AG04450 (cell line): ENCODE results near the gene ATXN1. TPM values are rescaled to one million over a fixed set of nuclear protein-coding genes. Genes with fewer than 3 reads are reported as not detected.

Experiments
- CTCF ChIA-PET: fragments of 300-600, 350-600 bp; formaldehyde crosslinking; extraction: SDS; loops from one replicate; lab custom pipeline; 2022; ENCODE audit warnings: antibody characterized with exemption, inconsistent platforms; lab: Charles Lee
- POLR2A ChIA-PET: fragments of 350-600 bp; formaldehyde crosslinking; extraction: SDS; loops from one replicate; lab custom pipeline; 2021; ENCODE audit warnings: antibody characterized with exemption, inconsistent platforms; lab: Yijun Ruan, JAX
- DNase-seq: peaks from one replicate; pipeline ENCODE4 v3.0.0-alpha.2; 2011; ENCODE audit warnings: low read depth, low spot score
- H3K27ac ChIP-seq: one replicate; pipeline ENCODE4 v1.5.1; 2012; ENCODE audit warnings: low read depth, low read length, control low read depth
- H3K27me3 ChIP-seq: one replicate; pipeline ENCODE4 v1.6.0; 2012; ENCODE audit warnings: low read length; ENCODE audit not compliant: control insufficient read depth, insufficient read depth
- H3K4me3 ChIP-seq: 2 replicates; pipeline ENCODE4 v1.5.1; 2011; ENCODE audit warnings: mild to moderate bottlenecking, low read depth, low read length, control low read depth
- H3K9me3 ChIP-seq: 2 replicates; pipeline ENCODE4 v1.5.1; 2012; ENCODE audit warnings: low read length; ENCODE audit not compliant: control insufficient read depth, insufficient read depth
- CTCF ChIP-seq: IDR thresholded peaks from 2 replicates; pipeline ENCODE4 v1.5.1; 2011; ENCODE audit warnings: low read depth, low read length, control low read depth, inconsistent platforms
- polyA plus RNA-seq: library from polyadenylated mRNA; depleted of rRNA; stranded (reverse); fragments of >200 nt; gene quantifications from 2 replicates; pipeline ENCODE4 v1.2.3, GENCODE V29; 2011

Gene ATXN1
- polyA plus RNA-seq, 1 experiment, result 12.6 TPM

GRCh38 chr6:16475494-16475781, 285.8 kb downstream of the ATXN1 start:
- CTCF ChIA-PET, result interaction anchor here (0.6 to 1.4 kb wide), 2 partner anchors 72 to 296 kb away, joined by 3 read pairs; no protein-coding TSS in a partner anchor
- Histone ChIP-seq H3K9me3 (no peaks in the 10 kb centered on the region; the same call in 1 of the 2 replicates), H3K4me3 (no peak overlapping the region), H3K27ac (no peak overlapping the region), H3K27me3 (no peaks in the 10 kb centered on the region)
- no peak for TF ChIP-seq CTCF
- POLR2A ChIA-PET, result no interaction called here
- DNase-seq, result no peak

DNA sequence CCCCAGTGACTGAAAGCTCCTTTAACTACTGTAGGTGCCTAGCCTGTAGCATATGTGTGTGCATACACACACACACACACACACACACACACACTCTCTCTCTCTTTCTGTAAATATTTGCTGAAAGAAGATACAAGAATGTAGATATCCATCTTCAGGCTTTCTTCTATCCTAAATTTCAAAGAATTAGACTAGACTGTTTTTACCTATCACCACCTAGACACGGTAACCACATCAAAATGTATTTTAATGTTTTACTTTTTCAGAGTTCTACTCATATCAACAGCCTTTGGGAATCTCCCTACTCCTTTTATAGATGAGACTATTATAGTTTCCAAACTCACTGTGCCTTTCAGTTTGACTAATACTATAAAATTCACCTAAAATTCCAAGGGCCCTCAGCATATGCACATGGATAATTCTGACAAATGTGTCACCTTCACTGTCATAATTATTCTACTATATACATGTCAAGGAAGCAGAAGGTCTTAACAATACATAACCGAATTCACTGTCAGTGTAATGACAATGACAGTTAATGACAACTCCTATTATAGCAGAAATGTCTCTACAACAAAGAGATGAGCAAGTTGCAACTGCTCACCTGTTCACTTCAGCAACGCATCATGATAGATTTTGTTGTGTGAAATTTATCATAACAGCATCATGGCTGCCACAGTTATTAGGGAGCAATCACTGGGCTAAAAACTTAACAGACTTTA, 286.3 kb downstream of the ATXN1 start:
- ChIA-PET POLR2A (no interaction called here), CTCF (interaction anchor here (1.4 to 1.5 kb wide), 2 partner anchors 36 to 296 kb away, joined by 3 to 6 read pairs; no protein-coding TSS in a partner anchor)
- Histone ChIP-seq H3K27me3 (no peaks in the 10 kb centered on the region), H3K9me3 (no peaks in the 10 kb centered on the region; the same call in 1 of the 2 replicates), H3K4me3 (no peak overlapping the region), H3K27ac (no peak overlapping the region)
- TF ChIP-seq CTCF, result no peak
- no peak for DNase-seq

DNA sequence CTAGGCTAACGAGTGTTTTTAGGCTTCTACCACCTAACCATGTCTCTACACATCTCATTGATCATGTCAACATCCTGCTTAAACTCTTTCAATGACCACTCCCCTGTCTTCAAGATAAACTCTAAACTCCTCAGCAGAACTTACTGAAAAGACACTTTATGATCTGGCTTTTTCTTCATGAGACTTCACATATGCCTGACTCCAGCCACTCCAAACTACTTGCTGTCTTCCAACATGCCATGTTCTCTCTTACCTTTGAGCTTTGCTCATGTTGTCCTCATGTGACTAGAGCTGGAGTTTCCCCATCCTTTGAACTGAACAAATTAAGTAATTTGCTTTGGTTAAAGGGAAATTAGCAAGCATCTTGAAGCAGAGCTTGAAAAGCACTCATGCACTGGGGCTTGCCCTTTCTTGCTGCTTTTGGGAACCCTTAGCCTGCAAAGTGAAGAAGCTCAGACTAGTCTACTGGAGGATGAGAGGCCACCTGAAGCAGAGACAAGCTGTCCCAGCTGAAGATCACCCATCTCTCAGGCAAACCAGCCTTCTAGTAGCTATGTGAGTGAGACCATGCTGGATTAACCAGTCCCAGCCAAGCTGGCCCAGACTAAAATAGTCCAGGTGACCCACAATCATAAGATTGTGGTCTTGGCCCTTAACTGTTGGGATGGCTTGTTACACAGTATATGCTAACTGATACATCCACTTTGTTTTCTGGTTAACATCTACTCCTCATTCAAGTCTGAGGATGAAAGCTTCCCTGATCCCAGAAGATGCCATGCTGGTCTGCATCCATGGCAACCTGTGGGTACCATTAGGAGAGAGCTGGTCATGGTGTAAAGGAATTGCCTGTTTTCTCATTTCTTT, 287.1 kb downstream of the ATXN1 start:
- POLR2A ChIA-PET, result no interaction called here
- Histone ChIP-seq H3K27ac (no peak overlapping the region), H3K9me3 (no peaks in the 10 kb centered on the region; the same call in 1 of the 2 replicates), H3K4me3 (no peak overlapping the region), H3K27me3 (no peaks in the 10 kb centered on the region)
- CTCF ChIA-PET, result interaction anchor here (1.4 to 1.5 kb wide), 2 partner anchors 37 to 297 kb away, joined by 3 to 6 read pairs; no protein-coding TSS in a partner anchor
- TF ChIP-seq CTCF, result no peak
- DNase-seq, result no peak

- H3K27me3 ChIP-seq, result no peaks in the 10 kb centered on the region
- no peaks in the 10 kb centered on the region; the same call in 1 of the 2 replicates for H3K9me3 ChIP-seq
- no peak for DNase-seq
- no peak overlapping the region for H3K4me3 ChIP-seq
- CTCF ChIA-PET, result interaction anchor here (1.5 kb wide), 1 partner anchor 38 kb away, joined by 6 read pairs; no protein-coding TSS in a partner anchor
- H3K27ac ChIP-seq, result peak overlapping the region; percentile 92
- no peak for TF ChIP-seq CTCF
- POLR2A ChIA-PET, result no interaction called here
These were observed 287.9 kb downstream of the ATXN1 start for GRCh38 chr6:16473184-16473907.
